ENCODE results near the gene TCP11.

The TCP11 gene

DNA sequence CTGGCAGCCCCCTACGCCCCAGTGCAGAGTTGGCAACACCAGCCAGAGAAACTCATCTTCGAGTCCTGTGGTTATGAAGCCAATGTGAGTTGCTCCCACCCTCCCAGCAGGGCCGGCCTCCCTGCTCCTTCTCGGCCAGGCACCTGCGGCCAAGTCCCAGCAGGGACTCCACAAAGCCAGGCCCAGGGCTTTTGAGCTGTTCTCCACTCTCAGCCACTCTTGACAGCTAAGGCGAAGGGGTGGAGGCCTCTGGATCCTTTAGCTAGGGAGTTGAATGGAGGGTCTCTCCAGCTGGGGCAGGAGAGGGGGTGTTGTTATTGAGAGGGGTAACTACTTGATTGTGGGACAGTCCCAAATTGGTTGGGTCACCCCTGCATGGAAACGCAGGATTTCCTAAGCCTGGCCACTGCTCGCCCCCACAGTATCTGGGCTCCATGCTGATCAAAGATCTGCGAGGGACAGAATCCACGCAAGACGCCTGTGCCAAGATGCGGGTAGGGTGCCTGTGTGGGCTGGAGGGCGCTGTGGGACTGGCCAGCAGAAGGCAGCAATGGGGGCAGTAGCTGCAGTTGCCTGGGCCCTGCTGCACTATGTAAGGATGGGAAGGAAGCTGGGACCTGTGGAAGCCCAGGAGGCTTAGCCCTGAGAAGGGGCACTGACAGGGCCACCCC lies 58.3 kb downstream of the TCP11 start:
- in situ Hi-C loops (cut with MboI; ENCODE audit: low sequenced_read_pairs): no loop called here

DNA sequence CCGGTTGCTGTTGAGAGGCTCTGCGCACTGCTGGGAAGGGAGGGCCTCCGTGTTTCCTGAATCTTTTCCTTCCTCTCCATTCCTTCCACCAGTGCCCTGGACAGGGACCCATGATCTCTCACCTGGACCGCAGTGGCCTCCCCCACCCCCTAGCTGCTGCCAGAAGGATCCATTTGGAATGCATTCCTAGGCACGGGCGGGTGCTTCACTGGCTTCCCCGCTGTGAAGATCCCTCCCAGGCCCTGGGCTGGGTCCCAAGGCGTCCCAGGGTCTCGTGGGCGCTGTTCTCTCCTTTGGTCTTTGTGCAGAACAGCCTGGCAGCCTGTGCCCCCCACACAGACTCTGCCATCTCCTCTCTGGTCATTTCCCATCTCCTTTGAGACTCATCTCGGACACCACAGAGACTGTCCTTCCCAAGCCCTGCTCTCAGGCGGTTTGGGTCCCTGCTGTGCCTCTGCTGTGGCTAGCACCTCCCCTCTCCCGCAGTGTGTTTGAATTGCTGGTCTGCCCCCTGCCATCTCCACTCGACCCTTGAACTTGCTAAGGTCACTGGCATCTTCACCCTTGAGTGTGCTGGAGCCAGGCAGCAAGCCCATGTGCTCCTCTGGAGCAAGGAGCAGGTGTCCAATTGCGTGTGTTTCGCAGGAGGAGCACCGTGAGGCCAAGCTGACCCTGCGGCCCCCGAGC lies 59.0 kb downstream of the TCP11 start:
- in situ Hi-C loops (cut with MboI; ENCODE audit: low sequenced_read_pairs): no loop called here

DNA sequence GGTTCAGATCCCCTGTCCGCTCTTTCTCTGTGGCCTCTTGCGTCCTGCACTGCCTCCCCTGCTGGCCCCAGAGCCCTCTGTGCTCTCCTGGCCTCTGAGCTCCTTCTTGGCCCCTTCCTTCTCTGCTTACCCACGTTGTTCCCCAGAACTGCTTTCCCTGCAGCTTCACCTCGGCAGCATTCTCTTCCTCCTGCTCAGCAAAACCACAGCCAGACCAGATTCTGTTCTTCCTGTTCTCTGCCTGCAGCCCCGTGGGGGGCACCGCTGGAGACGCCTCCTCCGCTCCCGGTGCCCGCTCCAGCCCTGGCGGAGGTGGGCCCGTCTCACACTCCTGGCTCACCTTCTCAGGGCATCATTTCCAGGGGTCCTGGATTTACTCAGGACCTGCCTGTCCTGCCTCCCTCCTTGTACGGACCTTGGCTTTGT lies 59.7 kb downstream of the TCP11 start:
- in situ Hi-C loops (cut with MboI; ENCODE audit: low sequenced_read_pairs): no loop called here

DNA sequence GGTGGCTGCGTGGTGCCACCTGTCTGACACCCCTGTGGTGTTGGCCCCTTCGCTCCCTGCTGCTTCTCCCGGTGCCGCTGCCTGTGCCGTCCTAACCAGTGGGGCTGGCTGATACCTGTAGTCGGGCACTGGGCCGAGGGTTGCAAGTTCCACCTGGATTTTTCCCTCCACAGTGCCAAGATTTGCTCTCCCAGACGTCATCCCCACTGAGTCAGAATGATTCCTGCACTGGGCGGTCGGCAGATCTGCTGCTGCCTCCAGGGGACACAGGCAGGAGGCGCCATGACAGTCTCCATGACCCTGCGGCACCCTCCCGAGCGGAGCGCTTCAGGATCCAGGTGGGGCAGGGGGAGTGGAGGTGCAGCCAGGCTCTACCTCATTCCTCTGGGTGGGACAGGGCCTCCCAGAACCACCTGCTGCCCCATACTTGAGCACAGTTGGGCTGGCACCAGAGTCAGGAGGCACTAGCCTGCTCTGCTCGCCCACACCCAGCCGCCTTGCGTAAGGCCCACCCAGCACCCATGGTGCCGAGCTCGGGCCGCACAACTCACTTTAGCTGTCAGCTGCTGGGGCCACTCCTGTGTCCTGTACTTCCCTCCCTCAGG lies 60.2 kb downstream of the TCP11 start:
- in situ Hi-C loops (cut with MboI; ENCODE audit: low sequenced_read_pairs): no loop called here

DNA sequence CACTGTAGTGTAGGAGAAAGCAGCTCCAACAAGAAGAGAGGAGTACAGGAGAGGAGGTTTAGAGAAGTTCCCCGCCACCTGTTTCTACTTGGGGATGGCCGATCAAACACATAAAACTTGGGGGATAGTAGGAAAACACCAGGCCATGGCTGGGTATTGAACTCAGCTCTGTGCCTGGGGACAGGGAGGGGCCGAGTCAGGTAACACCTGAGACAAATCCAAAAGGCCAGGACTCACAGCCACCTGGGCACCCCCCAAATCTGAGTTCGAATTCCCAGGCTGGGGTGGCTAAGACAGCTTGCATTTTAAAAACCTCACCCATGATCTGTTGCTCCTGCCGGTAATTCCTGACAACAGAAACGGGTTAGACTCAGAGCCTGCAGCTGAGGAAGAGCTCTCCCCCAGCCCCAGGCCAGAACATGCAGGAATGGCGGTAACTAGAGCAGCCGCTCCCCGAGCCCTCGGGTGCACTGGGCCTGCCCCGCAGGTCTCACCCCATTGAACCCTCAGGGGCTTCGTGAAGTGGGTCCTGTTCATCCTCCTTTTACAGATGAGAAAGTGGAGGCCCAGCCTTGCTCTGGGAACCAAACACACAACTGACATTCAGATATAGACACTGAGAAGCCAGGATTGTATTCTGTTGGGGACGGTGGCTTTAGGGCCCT lies 61.0 kb downstream of the TCP11 start:
- in situ Hi-C loops (cut with MboI; ENCODE audit: low sequenced_read_pairs): no loop called here

- in situ Hi-C loops (cut with MboI; ENCODE audit: low sequenced_read_pairs): no loop called here
Measured at GRCh38 chr6:35079311-35080000, 61.7 kb downstream of the TCP11 start.

DNA sequence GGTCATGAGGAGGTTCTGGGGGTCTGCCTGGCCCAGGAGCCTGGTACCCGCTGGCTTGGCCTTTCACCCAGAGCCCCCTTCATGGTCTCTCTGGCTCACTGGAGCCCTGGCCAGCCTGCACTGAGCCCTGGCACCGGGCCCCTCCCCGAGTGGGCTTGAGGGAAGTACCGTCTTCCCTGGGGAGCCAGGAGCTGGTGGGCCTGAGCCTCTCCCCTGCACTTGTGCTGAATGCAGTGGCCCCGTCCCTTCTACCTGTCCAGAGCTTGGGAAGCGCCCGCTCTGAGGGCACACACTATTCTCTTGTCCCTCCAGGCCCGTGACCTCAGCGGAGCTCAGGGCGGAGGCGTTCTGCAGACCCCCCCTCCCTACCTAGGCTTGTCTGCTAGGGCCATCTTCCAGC lies 62.2 kb downstream of the TCP11 start:
- in situ Hi-C loops (cut with MboI; ENCODE audit: low sequenced_read_pairs): no loop called here

DNA sequence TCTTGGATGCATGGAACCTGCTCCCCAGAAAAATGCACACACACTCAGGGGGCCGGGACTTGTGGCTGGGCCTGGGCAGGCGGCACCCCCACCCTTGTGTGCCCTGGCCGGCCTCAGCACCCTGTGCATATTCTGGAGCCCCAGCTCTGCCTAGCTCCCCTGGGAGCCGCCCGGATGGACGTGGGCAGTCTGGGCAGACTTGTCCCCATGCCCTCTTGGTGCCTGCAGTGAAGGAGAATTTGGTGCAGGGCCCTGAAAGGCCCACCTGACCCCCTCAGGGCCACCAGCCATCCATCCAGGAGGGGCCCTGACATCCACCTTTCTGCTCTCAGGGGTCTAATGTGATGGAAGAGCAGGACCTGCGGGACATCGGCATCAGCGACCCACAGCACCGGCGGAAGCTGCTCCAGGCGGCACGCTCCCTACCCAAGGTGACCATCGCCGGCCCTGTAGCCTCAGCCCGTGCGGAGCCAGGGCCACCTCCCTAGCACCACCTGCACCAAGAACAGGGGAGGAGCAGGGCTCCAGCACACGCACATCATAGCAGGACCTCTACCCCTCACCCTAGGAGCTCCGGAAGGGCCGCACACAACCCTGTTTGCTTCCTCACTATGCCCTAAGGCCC lies 62.8 kb downstream of the TCP11 start:
- in situ Hi-C loops (cut with MboI; ENCODE audit: low sequenced_read_pairs): no loop called here

- in situ Hi-C loops (cut with MboI; ENCODE audit: low sequenced_read_pairs): no loop called here
Measured at GRCh38 chr6:35077713-35078105, 63.4 kb downstream of the TCP11 start.

DNA sequence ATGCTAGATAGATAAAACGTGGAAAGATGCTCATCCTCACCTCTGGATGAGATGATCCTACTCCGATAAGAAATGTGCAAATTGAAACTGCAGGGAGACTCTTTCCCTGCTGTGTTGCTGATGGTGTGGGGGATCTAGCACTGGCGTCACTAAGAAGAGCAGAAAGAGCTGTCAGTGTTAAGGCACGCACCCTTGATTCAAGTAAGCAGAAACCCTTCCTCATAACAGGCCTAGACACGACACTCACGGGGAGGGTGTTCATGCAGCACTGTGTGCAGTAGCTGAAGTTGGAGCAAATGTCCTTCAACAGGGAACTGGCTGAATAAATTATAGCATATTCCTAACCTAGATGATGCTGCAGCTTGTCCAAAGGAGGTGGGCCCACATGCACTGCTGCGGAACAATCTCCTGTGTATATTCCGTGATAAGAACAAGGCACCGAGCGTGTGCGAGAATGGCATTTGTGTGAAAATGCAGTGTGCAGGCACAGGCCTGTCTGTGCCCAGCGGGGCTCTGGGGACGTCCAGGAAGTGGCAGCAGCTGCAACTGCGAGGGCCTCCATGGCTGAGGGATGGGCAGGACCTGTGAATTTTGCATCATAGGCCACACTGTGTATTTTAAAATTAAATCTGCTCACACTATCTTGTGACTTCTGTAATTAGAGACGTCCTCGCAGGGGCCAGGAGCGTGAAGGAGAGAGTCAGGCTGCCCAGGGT lies 64.0 kb downstream of the TCP11 start:
- in situ Hi-C loops (cut with MboI; ENCODE audit: low sequenced_read_pairs): no loop called here

- in situ Hi-C loops (cut with MboI; ENCODE audit: low sequenced_read_pairs): no loop called here
Measured at GRCh38 chr6:35073766-35074471, 67.2 kb downstream of the TCP11 start.

DNA sequence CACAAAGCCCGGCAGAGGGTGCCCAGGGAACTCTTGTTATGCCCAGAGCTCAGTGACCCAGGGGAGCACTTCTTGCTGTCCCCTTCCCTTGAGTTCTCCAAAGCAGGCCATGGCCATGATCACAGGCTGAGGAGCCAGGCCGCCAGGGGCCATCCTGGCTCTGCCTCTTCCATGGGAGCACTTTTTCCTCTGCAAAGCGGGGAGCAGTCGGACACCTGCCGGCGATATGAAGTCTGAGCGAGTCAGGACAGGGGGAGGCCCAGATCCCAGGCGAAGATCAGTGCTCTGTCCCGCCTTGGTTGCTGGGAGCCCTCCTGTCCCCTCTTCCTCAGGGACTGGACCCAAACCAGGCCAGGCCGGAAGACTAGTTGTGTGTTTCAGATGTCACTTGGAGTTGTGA lies 67.9 kb downstream of the TCP11 start:
- in situ Hi-C loops (cut with MboI; ENCODE audit: low sequenced_read_pairs): no loop called here

DNA sequence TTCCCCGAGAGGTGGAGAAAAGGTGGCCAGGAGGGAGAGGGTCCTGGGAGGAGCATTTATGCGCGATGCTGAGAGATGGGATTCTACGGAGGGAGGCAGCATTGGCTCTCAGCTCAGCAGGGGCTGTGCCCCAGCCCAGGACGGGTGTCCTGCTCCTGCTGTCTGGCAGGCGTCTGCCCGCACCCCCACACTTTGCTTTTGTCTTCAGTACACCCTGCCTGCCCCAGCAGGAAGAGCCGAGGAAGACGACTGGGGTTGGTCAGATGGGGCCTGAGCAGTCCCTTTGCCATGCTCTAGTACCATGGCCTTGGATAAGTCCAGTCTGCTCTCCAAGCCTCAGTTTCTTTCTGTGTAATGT lies 68.5 kb downstream of the TCP11 start:
- in situ Hi-C loops (cut with MboI; ENCODE audit: low sequenced_read_pairs): no loop called here

GRCh38 chr6:35072051-35072697 lies 69.0 kb downstream of the TCP11 start:
- in situ Hi-C loops (cut with MboI; ENCODE audit: low sequenced_read_pairs): no loop called here

DNA sequence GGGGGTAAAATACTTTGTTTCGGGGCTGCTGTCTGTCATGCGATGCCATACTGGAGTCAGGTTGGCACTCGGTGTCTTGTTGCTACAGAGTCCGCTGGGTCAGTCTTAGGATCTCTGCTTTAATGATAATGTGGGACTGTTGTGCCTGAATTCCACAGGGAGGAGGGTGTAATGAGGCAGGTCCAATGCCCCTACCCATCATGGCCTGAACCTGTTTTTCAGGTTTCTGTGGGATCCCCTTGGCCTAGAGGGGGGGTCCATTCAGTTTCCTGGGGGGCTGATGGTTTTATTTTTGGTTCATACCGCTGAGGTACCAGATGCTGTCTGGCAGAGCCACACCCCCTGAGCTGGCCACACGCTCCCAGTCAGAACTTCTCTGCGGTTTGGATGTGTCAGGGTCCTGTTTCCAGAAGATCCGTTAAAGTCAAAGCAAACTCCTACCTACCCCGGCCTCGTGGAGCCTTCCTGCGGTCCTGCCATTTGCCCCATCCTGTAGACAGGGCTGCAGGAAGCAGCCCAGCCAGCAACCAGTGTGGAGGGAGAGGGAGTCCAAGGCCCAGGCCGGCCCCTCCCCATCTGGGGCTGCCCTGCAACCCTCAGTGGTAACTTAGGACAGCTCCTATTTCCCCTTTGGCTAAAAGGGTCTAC lies 69.7 kb downstream of the TCP11 start:
- in situ Hi-C loops (cut with MboI; ENCODE audit: low sequenced_read_pairs): no loop called here

DNA sequence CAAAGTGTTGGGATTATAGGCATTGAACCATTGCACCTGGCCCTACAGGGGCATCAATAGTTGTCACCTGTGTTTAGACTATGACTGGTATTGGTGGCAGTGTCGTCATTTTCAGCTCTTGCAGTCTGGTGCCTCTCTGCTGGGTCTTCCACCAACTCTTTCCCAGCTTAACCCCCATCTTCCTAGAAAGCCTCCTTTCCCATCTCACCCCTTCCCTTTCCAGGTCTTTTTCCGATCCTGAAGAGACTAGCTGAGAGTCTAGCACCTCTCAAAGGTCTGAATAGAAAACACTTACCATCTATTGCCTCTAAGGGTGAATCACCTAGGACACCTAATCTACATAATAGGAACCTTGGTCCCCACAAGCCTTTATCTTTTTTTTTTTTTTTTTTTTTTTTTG lies 71.0 kb downstream of the TCP11 start:
- in situ Hi-C loops (cut with MboI; ENCODE audit: low sequenced_read_pairs): no loop called here

- in situ Hi-C loops (cut with MboI; ENCODE audit: low sequenced_read_pairs): no loop called here
Measured at GRCh38 chr6:35069262-35069661, 71.9 kb downstream of the TCP11 start.

GRCh38 chr6:35068644-35069043 lies 72.5 kb downstream of the TCP11 start:
- in situ Hi-C loops (cut with MboI; ENCODE audit: low sequenced_read_pairs): no loop called here

GRCh38 chr6:35068206-35068605 lies 72.9 kb downstream of the TCP11 start:
- in situ Hi-C loops (cut with MboI; ENCODE audit: low sequenced_read_pairs): no loop called here
